Skin of body (tissue), 2 donors: ENCODE measurements around the gene S100A5. TPM values are rescaled to one million over a fixed set of nuclear protein-coding genes. Genes with fewer than 3 reads are reported as not detected.
A peak's percentile ranks its signal among the peaks of the same experiment; 100 is the strongest.
"Not testable (repeated sequence)": the region's sequence is repeated elsewhere in the genome, so short reads cannot be mapped to it uniquely, and the experiment has no call there.

Source experiments
- DNase-seq: peaks from one replicate; lab custom pipeline; 2025; lab: John Stamatoyannopoulos, UW
- total RNA-seq: library from RNA; depleted of rRNA; stranded (reverse); fragments of >200 nt; gene quantifications from one replicate; pipeline ENCODE4 v1.2.3, GENCODE V29; 2014

Gene S100A5, protein sequence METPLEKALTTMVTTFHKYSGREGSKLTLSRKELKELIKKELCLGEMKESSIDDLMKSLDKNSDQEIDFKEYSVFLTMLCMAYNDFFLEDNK
- total RNA-seq: not detected

DNA sequence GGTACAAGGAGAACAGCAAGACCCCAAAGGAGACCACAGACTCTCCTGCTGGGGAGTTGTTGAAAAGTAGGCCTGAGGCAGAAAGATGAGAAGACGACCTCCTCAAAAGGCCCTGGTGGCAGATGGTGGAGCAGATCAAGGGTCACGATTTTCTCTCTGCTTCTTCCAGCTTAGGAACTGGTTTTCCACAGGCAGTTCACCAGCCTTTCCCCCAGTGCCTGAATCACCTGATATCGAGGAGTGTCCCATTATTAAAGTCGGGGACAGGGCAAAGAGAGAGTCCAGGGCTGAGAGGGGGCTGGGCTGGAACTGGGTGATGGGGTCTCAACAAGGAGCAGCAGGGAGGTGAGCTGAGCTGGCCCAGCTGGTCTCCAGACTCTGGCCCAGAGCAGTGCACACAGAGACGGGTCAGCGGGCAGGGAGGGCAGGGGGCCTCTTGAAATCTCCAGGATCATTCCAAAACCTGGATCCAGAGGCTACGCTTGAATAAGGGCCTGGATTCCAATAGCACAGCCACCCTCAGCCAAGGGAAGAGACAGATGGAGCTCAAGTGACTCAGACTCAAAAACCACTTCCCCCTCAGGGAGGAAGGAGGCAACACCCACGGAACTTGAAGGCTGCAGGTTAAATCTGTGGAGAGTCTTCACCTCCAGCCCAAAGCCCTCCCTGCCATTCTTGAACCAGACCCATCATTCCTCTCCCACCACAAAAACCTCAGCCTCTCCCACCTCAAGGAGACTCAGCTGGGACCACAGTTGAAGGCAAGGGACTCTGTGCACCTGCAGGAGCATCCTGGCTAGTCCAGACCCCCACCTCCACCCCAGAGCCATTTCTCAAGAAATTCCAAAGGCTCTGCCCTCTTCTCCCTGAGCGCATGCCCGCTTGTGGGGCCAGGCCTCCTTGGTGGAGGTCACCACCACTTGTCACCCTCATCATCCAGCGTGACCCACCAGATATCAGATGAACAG is at the start of gene S100A5:
Gene S100A5, minus strand, starts transcription at position 541 of the 968 bp plus-strand sequence. CDS start 743 bp downstream, outside the sequence.
- no peak for DNase-seq

DNA sequence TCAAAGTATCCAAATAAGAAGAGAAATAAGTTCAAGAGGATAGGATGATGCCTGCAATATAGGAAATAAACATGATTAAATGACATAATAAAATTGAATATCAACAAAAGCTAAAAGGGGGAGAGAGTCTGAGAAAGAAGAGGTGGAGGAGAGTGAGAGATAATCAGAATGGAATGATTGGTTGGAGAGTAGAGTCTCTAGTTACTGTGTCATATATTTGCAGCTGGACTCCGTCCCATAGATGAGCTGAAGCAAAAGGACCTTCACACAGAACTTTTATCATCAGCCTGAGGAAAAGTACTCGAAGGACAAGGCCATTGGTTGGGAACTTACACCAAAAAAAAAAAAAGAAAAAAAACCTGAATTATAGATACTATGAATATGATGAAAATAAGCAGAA is 47.7 kb upstream of the S100A5 start:
- DNase-seq: no peak

DNA sequence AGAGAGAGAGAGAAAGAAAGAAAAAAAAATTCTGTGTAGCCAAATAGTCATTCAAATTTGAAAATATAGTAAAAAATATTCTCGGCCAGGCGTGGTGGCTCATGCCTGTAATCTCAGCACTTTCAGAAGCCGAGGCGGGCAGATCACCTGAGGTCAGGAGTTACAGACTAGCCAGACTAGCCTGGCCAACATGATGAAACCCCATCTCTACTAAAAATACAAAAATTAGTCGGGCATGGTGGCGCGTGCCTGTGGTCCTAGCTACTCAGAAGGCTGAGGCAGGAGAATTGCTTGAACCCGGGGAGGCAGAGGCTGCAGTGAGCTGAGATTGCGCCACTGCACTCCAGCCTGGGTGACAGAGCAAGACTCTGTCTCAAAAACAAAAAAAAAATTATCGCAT is 47.3 kb upstream of the S100A5 start:
- DNase-seq: not testable (repeated sequence)

DNA sequence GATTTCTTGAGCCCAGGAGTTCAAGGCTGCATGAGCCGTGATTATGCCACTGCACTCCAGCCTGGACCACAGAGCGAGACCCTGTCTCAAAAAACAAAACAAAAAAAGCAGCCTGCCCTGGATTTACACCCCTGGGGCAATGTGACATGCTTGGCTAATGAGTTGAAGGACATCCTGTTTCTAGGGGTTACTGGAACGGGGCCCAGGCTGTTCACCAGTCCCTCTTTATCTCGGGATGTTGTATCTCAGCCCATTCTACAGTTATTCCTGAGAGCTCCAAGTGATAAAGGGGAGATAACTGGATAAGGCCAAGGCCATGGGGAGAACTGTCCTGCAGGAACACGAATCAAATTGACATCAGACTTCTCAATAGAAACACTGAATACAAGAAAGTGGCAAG is 46.6 kb upstream of the S100A5 start:
- DNase-seq: no peak

DNA sequence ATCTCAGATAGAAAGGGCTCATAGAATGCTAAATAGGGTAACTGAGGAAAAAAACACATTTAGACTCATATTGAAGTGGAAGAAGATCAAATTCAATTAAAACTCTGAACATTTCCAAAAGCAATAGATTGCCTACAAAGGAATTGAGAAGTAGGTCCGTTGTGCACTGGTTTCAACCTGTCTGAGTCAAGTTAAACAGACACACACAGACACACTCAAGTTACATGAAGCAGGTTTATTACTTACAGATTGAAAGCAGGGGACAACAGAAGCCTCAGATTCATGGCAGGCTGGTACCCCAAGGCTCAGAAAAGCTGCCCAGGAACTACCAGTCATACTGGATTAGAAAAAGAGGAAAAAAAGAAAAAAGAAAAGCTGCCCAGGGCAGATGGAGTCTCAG is 45.6 kb upstream of the S100A5 start:
- no peak for DNase-seq

DNA sequence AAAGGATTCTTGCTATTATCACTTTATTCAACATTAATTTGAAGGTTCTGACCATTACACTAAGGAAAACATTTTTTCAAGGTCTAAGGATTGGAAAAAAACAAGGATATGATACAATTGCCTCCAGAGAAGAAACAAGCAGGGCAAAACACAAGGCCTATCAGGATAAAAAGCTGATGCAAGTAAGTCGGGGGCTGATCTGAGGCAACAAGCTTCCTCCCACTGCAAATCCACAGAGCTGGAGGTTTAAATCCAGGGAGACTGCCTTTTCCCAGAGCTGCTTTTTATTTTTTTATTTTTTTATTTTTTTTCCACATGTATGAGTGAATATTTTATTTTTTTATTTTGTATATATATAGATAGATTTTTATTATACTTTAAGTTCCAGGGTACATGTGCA is 44.3 kb upstream of the S100A5 start:
- DNase-seq: no peak

DNA sequence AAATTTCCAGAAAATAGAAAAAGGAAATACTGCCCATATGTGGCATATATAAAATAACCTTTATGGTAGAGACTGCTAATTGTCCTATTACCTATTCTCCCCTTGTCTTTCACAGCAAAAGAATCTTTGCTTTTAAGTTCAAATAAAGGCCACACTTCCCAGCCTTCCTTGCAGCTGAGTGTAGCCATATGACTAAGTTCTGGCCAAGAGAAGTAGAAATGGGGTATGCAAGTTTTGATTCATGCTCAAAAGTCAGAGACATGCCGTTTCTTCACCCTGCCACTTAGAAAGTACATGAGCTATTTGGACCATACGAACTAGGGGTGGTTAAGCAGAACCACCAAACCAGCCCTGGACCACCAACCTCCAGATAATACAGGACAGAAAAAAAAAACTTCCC is 43.2 kb upstream of the S100A5 start:
- no peak for DNase-seq

DNA sequence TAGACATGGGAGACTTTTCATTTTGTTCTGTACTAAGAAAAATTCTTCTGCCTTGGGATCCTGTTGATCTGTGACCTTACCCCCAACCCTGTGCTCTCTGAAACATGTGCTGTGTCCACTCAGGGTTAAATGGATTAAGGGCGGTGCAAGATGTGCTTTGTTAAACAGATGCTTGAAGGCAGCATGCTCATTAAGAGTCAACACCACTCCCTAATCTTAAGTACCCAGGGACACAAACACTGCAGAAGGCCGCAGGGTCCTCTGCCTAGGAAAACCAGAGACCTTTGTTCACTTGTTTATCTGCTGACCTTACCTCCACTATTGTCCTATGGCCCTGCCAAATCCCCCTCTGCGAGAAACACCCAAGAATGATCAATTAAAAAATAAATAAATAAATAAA is 42.8 kb upstream of the S100A5 start:
- DNase-seq: not testable (repeated sequence)

DNA sequence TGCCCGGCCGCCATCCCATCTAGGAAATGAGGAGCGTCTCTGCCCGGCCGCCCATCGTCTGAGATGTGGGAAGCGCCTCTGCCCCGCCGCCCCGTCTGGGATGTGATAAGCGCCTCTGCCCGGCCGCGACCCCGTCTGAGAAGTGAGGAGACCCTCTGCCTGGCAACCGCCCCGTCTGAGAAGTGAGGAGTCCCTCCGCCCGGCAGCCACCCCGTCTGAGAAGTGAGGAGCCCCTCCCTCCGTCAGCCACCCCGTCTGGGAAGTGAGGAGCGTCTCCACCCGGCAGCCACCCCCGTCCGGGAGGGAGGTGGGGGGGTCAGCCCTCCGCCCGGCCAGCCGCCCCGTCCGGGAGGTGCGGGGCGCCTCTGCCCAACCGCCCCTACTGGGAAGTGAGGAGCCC is 42.1 kb upstream of the S100A5 start:
- DNase-seq: not testable (repeated sequence)

DNA sequence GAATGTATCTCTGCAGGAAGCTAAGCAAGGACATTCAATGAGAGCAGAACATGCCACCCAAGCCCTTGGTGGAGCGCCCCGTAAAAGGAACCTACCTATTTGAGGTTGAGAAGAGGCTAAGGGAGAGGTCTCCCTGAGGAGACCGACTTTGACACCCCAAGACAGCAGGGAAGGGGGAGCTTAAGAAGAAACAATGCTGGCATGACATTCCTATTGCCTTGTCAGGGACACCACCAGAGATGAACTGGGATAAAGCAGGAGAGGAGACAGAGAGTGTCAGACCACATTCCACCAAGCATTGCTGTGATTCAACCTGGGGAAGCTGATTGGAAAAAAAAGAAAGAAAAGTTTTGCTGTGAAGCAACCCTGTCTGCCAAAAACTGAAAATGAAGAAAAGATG is 38.2 kb upstream of the S100A5 start:
- DNase-seq: no peak

DNA sequence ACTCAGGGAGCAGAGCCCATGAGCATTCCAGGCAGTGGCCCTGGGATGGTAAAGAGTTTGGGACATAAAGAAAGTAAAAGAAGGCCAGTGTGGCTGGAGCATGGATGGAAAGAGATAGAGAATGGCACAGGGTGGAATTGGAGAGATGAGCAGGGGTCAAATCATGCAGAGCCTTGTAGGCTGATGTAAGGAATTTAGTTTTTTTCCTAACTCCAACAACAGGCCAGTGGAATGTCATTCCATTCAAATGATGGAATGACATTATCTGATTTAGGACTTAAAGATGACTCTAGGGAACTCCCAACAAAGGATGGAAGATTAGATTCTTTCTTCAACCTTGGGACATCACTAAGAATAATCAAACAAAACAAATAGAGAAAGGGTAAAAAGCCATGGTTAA is 37.8 kb upstream of the S100A5 start:
- DNase-seq: no peak

DNA sequence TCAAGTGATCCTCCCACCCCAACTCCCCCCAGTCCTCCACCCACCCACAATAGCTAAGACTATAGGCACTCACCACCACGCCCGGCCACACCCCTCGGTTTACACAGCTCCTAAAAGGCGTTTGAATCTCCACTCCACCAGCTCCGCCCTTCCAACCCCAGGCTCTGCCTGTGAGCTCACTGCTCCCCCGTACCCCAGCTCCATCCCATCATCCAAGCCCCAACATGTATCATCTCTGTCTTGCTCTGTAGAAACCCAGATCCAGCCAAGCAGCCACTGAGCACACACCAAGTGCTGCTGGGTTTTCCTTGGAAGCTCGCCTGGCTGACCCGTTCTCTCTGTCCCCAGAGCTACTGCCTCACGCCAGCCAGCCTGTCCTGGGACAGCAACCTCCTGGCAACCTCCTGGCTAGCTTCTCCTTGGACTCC is 36.9 kb upstream of the S100A5 start:
- no peak for DNase-seq

DNA sequence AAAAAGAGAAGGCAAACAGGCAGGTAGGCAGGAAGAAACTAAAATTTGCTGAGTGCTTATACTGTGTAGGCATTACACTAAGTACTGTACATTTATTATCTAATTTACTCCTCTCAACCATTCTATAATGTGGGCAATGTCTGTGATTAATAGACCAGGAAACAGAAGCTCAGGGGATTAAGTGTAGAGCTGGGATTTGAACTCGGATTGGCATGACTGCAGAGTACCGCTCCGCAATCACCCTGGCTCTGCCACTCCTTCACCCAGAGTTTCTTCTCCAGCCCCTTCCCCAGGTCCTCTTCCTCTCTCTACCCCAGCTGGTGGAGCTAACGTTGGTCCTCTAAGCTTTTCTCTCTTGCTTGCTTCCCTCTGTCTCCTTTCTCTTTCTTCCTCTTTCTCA is 36.4 kb upstream of the S100A5 start:
- no peak for DNase-seq

DNA sequence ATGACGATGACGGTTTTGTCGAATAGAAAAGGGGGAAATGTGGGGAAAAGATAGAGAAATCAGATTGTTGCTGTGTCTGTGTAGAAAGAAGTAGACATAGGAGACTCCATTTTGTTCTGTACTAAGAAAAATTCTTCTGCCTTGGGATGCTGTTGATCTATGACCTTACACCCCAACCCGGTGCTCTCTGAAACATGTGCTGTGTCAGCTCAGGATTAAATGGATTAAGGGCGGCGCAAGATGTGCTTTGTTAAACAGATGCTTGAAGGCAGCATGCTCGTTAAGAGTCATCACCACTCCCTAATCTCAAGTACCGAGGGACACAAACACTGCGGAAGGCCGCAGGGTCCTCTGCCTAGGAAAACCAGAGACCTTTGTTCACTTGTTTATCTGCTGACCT is 34.8 kb upstream of the S100A5 start:
- DNase-seq: not testable (repeated sequence)

DNA sequence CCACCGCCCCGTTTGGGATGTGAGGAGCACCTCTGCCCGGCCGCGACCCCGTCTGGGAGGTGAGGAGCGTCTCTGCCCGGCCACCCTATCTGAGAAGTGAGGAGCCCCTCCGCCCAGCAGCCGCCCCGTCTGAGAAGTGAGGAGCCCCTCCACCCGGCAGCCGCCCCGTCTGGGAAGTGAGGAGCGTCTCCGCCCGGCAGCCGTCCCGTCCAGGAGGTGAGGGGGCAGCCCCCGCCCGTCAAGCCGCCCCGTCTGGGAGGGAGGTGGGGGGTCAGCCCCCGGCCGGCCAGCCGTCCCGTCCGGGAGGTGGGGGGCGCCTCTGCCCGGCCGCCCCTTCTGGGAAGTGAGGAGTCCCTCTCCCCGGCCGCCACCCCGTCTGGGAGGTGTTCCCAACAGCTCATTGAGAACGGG is 34.4 kb upstream of the S100A5 start:
- not testable (repeated sequence) for DNase-seq

DNA sequence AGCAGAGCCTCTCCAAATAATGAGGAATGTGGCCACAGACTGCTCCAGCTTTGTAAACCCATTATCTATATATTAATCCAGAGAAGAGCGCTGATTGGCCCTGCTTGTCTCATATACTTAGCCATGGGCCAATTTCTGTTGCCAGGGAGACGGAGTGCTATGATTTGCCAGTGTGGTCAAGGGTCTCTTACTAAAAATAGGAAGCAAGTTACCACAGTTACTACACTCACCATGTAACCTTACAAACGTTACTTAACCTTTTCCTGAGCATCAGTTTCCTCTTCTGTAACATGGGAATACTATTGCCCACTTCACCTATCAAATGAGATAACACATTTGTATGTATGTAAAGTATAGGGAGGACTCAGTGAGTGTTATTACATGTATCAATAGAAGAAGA is 32.6 kb upstream of the S100A5 start:
- DNase-seq: no peak

DNA sequence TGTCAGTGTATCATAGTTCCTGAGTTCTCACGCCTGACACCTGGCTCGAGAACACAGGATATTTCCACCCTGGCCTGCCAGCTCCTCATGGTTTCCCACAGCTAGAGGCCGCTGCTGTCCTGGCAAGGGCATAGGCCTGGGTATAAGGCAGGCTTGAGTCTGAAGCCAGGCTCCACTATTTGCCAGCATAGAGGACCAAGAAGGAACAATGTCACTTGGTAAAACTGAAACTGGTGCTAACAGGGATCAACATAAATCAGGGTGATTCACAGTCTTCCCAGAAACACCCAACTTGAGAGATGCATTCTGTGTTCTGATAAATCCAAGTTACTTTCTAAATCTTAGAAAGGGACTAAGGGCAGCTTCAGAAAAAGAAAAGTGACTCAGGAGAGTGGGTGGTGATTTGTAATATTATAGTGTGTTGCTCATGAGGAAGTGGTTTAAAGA is 31.9 kb upstream of the S100A5 start:
- peak; percentile 42 for DNase-seq

DNA sequence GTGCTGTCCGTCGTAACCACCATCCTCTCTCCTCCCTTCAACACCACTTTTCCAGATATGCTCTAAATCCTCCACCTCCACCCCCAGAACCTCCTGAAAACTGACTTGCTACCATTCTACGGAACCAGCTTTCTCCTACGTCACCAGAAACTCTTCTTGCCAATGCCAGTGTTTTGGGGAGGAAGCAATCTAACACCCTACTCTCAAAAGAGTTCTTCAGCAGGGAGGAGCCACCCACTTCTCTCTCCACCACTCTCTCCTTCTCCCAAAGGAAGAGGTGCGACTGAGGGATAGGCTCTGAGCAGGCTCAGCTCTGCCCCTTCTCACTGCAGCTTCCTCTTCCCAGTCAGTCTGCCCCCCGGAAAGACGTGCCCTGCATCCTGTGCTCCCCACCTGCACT is 31.0 kb upstream of the S100A5 start:
- DNase-seq: no peak

DNA sequence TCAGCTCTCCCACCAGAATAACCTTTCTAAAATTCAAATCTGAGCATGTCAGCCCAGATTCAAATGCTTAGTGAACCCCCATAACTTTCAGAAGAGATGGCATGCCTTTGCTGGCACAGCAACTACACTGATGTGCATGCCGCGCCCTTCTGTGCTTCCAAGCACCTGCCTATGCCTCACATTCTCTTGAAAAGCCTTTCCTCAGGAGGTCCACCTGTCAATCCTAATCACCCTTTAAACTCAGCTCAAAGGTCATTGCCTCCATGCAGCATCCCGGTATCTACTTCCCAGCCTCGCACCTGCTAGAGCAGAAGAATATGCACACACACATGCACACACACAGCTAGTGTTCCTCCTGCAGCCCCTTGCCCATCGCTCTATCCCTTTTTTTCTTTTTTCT is 30.1 kb upstream of the S100A5 start:
- DNase-seq: no peak

DNA sequence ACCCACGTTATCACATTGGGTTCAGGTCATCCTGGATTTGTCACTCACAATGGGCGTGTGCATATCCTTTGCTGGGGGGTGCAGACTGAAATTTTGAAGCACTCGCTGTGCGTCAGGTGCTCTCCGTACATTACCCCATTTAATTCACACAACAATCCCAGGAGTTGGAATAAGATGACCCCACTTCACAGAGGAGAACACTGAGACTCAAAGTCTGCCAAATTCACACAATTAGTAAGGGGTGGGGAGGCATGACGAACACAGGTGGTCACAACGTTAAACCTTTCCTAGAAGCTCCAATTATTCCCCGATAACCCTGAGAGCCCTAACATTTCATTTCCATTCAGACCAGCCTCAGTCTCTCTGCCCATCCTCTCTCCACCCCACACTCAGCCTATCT is 28.7 kb upstream of the S100A5 start:
- no peak for DNase-seq

DNA sequence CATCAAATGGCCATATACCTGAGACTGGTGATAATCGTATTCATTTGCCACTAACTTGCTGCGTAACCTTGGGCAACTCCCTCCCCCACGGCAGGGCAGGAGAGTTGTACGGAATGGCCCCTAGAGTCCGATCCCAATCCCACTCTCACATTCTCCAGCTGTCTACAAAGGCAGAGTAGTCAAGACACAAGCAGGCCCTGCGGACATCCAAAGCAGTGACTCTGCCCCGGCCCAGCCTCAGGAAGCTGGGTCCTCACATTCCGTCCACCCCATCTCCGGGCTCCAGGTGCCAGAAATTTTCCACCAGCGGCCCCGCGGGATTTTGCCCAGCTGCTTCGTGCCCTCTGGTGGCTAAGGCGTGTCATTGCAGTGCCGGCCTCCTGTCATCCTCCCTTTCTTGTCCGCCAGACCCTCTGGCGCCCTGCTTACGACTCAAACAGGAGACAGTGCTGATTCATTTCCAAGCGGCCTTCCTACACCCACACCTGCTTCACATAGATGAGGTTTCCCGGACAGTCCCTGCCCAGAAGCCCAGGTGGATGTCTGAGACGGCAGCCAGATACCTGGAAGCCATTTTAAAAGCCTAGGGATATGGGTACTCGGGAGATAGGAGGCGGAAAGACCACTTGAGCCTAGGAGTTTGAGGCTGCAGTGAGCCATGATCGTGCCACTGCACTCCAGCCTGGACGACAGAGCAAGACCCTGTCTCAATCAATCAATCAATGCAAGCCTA is 27.8 kb upstream of the S100A5 start:
- DNase-seq: peak; percentile 78
